Choroid plexus epithelial cell (primary cell): Measurements from ENCODE around the gene ZNF526.
A peak's percentile ranks its signal among the peaks of the same experiment; 100 is the strongest.

Experiments used
- DNase-seq: peaks from one replicate; pipeline ENCODE4 v3.0.0-alpha.2; 2010; ENCODE audit warnings: low read depth
- H3K4me3 ChIP-seq: 2 replicates; pipeline ENCODE4 v1.5.1; 2011; ENCODE audit warnings: low read depth, mild to moderate bottlenecking, control low read depth, low read length, moderate library complexity
- CTCF ChIP-seq: conservative IDR thresholded peaks from 2 replicates; pipeline ENCODE4 v1.5.1; 2011; ENCODE audit warnings: low read depth, mild to moderate bottlenecking, control low read depth, inconsistent platforms, low read length, moderate library complexity

ZNF526 gene

GRCh38 chr19:42219812-42220750, at the start of gene ZNF526:
Gene ZNF526, plus strand, starts transcription at chr19:42220312. Its CDS starts 4,092 bp downstream, at chr19:42224404.
- H3K4me3 ChIP-seq, result peak within 1 kb of the TSS; percentile 97
- DNase-seq, result peak; percentile 98
- TF ChIP-seq CTCF, result no peak

- H3K4me3 ChIP-seq, result no peak overlapping the region
- DNase-seq, result no peak
- TF ChIP-seq CTCF, result no peak
Measured at GRCh38 chr19:42170715-42171114, 49.4 kb upstream of the ZNF526 start.

GRCh38 chr19:42172261-42172660, 47.9 kb upstream of the ZNF526 start:
- no peak for DNase-seq
- TF ChIP-seq CTCF, result no peak
- H3K4me3 ChIP-seq, result no peak overlapping the region

GRCh38 chr19:42173695-42174094, 46.4 kb upstream of the ZNF526 start:
- no peak overlapping the region for H3K4me3 ChIP-seq
- DNase-seq, result no peak
- no peak for TF ChIP-seq CTCF

GRCh38 chr19:42174188-42174587, 45.9 kb upstream of the ZNF526 start:
- no peak overlapping the region for H3K4me3 ChIP-seq
- TF ChIP-seq CTCF, result no peak
- DNase-seq, result no peak

GRCh38 chr19:42174958-42175734, 45.0 kb upstream of the ZNF526 start:
- H3K4me3 ChIP-seq, result no peak overlapping the region
- no peak for DNase-seq
- TF ChIP-seq CTCF, result no peak
